K562 (cell line): ENCODE data around the gene PSMA7. TPM values are rescaled to one million over a fixed set of nuclear protein-coding genes. Genes with fewer than 3 reads are reported as not detected.

Experiments
- ATAC-seq: fragments of 200-7000 bp; cut with Tn5 transposase; 3 replicates; pipeline ENCODE4 v1.9.1; 2020; ENCODE audit warnings: moderate library complexity
- BruUV-seq: library from RNA; stranded (reverse); fragments of 400-500 nt; replicated peaks from 2 replicates; lab custom pipeline; 2021; lab: Mats Ljungman, UMichigan
- CTCF ChIA-PET: fragments of 300-600 bp; formaldehyde crosslinking; extraction: SDS; loops from one replicate; lab custom pipeline; 2021; ENCODE audit warnings: low intra/inter-chr PET ratio; lab: Yijun Ruan, JAX
- POLR2A ChIA-PET: fragments of 300-600, 350-650 bp; sonication (Branson Sonifier 250); formaldehyde crosslinking; extraction: SDS; loops from one replicate; lab custom pipeline; 2021; ENCODE audit warnings: antibody characterized with exemption, inconsistent platforms; lab: Yijun Ruan, JAX
- DNase-seq, 4 experiments: peaks; one replicate each; pipeline versions ENCODE4 v3.0.0 to v3.0.0-alpha.2; 2011 to 2018; ENCODE audit warnings: low spot score in 3 of 4, mixed read lengths in 3 of 4; ENCODE audit errors: extremely low read depth in 1 of 4
- FAIRE-seq: peaks from 2 replicates; lab custom pipeline; 2011; peaks lifted over from hg19 to GRCh38; lab: Jason Lieb, UNC
- H2AFZ ChIP-seq: 2 replicates; pipeline ENCODE4 v1.6.0; 2011; ENCODE audit warnings: low read depth, low read length, control low read depth, inconsistent platforms
- H3K27ac ChIP-seq: fragments of 200-600 bp; 3 replicates; pipeline ENCODE4 v1.8.0; 2011; ENCODE audit warnings: low read depth, mild to moderate bottlenecking, control low read depth, inconsistent platforms, low read length, moderate library complexity, mixed read lengths; ENCODE audit errors: extremely low read depth
- H3K27me3 ChIP-seq, 2 experiments: fragments of 300-600 bp in 1 of 2; 2 replicates in 1 of 2; 3 replicates in 1 of 2; pipeline versions ENCODE4 v1.6.0 to v1.8.0; 2011; ENCODE audit warnings: inconsistent platforms in 2 of 2, low read length in 2 of 2, mild to moderate bottlenecking in 1 of 2, mixed read lengths in 1 of 2, moderate library complexity in 1 of 2; ENCODE audit not compliant: control insufficient read depth in 2 of 2, insufficient read depth in 2 of 2
- H3K36me3 ChIP-seq: fragments of 300-600 bp; 3 replicates; pipeline ENCODE4 v1.8.0; 2011; ENCODE audit warnings: mild to moderate bottlenecking, low read length, inconsistent platforms; ENCODE audit not compliant: control insufficient read depth, insufficient read depth
- H3K4me1 ChIP-seq, 2 experiments: fragments of 200-600 bp in 1 of 2; replicated peaks in 1 of 2; 2 replicates in 1 of 2; 3 replicates in 1 of 2; pipeline versions ENCODE4 v1.5.1 to v1.8.0; 2011; ENCODE audit warnings: inconsistent platforms in 2 of 2, low read length in 2 of 2, mild to moderate bottlenecking in 1 of 2, mixed read lengths in 1 of 2, moderate library complexity in 1 of 2; ENCODE audit not compliant: control insufficient read depth in 2 of 2, insufficient read depth in 2 of 2
- H3K4me2 ChIP-seq: 2 replicates; pipeline ENCODE4 v1.6.1; 2011; ENCODE audit warnings: low read length, control low read depth, inconsistent platforms, mixed read lengths; ENCODE audit not compliant: insufficient read depth
- H3K4me3 ChIP-seq: fragments of 200-600 bp; sonication (generic), shearing (Covaris generic); 2 replicates; pipeline ENCODE4 v1.5.1; 2016; ENCODE audit warnings: control low read depth, inconsistent platforms
- H3K79me2 ChIP-seq: fragments of 200-600 bp; 3 replicates; pipeline ENCODE4 v1.8.0; 2011; ENCODE audit warnings: low read length, inconsistent platforms; ENCODE audit not compliant: control insufficient read depth, insufficient read depth
- H3K9ac ChIP-seq, 2 experiments: 2 replicates each; pipeline versions ENCODE4 v1.6.0 to v1.6.1; 2011; ENCODE audit warnings: low read depth in 2 of 2, low read length in 2 of 2, control low read depth in 1 of 2, inconsistent platforms in 1 of 2, mild to moderate bottlenecking in 1 of 2, mixed read lengths in 1 of 2; ENCODE audit not compliant: insufficient read depth in 1 of 2
- H3K9me1 ChIP-seq: one replicate; pipeline ENCODE4 v1.6.0; 2011; ENCODE audit warnings: inconsistent platforms, mild to moderate bottlenecking, low read length, moderate library complexity; ENCODE audit not compliant: control insufficient read depth, insufficient read depth
- H3K9me3 ChIP-seq: replicated peaks from 2 replicates; pipeline ENCODE4 v1.5.1; 2011; ENCODE audit warnings: low read depth, low read length, inconsistent platforms; ENCODE audit not compliant: control insufficient read depth, insufficient read depth
- H4K20me1 ChIP-seq: replicated peaks from 2 replicates; pipeline ENCODE4 v1.6.1; 2011; ENCODE audit warnings: low read length, inconsistent platforms, mixed read lengths; ENCODE audit not compliant: control insufficient read depth, insufficient read depth
- DMBX1 ChIP-seq: fragments of 250-450 bp; sonication (Bioruptor Pico); IDR thresholded peaks from 2 replicates; pipeline ENCODE4 v1.8.0; 2022; ENCODE audit warnings: inconsistent platforms, mild to moderate bottlenecking, moderate library complexity, borderline replicate concordance
- WGBS: fragments of 100-300 bp; shearing (Covaris generic); methylation state at CpG from one replicate; pipeline ENCODE4 v1.1.6; 2016; ENCODE audit warnings: low coverage, mixed read lengths; ENCODE audit not compliant: insufficient coverage; ENCODE audit errors: missing lambda C conversion rate; 5-methylcytosine and 5-hydroxymethylcytosine counted together
- in situ Hi-C: fragments of 300-500 bp; cut with MboI; formaldehyde crosslinking; loops from 4 replicates; pipeline ENCODE4 v1.15.0; 2018; ENCODE audit warnings: inconsistent platforms, mixed read lengths
- intact Hi-C: fragments of 100-400 bp; cut with micrococcal nuclease; formaldehyde crosslinking; loops from 2 replicates; pipeline ENCODE4 v1.14.2; 2022
- polyA plus RNA-seq, 8 experiments: library from polyadenylated mRNA; depleted of rRNA in 4 of 8; stranded (reverse) in 5 of 8; unstranded in 3 of 8; fragments of >200 nt; fragmentation: Nextera tagmentation in 2 of 8; fragmentation: Illumina TruSeq in 1 of 8; extraction: Ambion mirVana in 2 of 8; extraction: Trizol in 1 of 8; gene quantifications; 2 replicates each; pipeline versions ENCODE4 v1.2.1 to v1.2.3, GENCODE V29; 2011 to 2014; ENCODE audit warnings: inconsistent platforms in 1 of 8, missing spikeins in 1 of 8
- total RNA-seq, 7 experiments: library from RNA; depleted of rRNA in 6 of 7; stranded (reverse); fragments of >200 nt in 6 of 7; fragmentation: Illumina TruSeq in 2 of 7; extraction: Trizol in 2 of 7; gene quantifications; 2 replicates each; pipeline versions ENCODE4 v1.2.1 to v1.2.3, GENCODE V29; 2011 to 2021; ENCODE audit warnings: low replicate concordance in 1 of 7
- TF ChIP-seq, protein P1 (sequence below): fragments of 250-450 bp; sonication (Bioruptor Pico); IDR thresholded peaks from 2 replicates; pipeline ENCODE4 v1.8.0; 2021; ENCODE audit warnings: moderate library complexity, mild to moderate bottlenecking, inconsistent platforms
- TF ChIP-seq, protein P2 (sequence below), 3 experiments: IDR thresholded peaks in 2 of 3; conservative IDR thresholded peaks in 1 of 3; 2 replicates each; pipeline ENCODE4 v1.5.1; 2011 to 2012; ENCODE audit warnings: low read length in 3 of 3, mild to moderate bottlenecking in 3 of 3, control low read depth in 2 of 3, improper control_type of control experiment in 1 of 3, inconsistent platforms in 1 of 3, low read depth in 1 of 3, mixed read lengths in 1 of 3, moderate library complexity in 1 of 3; ENCODE audit not compliant: insufficient read depth in 2 of 3
- TF ChIP-seq, protein P3 (sequence below): IDR thresholded peaks from 3 replicates; pipeline ENCODE4 v1.6.1; 2011; ENCODE audit warnings: borderline replicate concordance, mild to moderate bottlenecking, moderate library complexity; ENCODE audit not compliant: insufficient read length; ENCODE audit errors: extremely low read depth
- TF ChIP-seq, protein P4 (sequence below): fragments of 250-450 bp; sonication (Bioruptor Pico); IDR thresholded peaks from 2 replicates; pipeline ENCODE4 v1.8.0; 2021; ENCODE audit warnings: moderate library complexity, mild to moderate bottlenecking, inconsistent platforms
- TF ChIP-seq, protein P5 (sequence below), 2 experiments: fragments of 450-650 bp; conservative IDR thresholded peaks; 2 replicates each; pipeline ENCODE4 v1.6.1; 2017; ENCODE audit warnings: mild to moderate bottlenecking in 2 of 2, moderate library complexity in 2 of 2
- TF ChIP-seq, protein P6 (sequence below): fragments of 200-400 bp; formaldehyde crosslinking; IDR thresholded peaks from 2 replicates; pipeline ENCODE4 v1.6.1; 2017; ENCODE audit warnings: mild to moderate bottlenecking, low read depth, low read length, moderate library complexity

PSMA7 gene
- total and polyA plus RNA-seq, 9 of the 15 experiments (the other 6 are each of a cell fraction or from before 2014, with no cell fraction given) = 257 to 510 (median 393) TPM

DNA sequence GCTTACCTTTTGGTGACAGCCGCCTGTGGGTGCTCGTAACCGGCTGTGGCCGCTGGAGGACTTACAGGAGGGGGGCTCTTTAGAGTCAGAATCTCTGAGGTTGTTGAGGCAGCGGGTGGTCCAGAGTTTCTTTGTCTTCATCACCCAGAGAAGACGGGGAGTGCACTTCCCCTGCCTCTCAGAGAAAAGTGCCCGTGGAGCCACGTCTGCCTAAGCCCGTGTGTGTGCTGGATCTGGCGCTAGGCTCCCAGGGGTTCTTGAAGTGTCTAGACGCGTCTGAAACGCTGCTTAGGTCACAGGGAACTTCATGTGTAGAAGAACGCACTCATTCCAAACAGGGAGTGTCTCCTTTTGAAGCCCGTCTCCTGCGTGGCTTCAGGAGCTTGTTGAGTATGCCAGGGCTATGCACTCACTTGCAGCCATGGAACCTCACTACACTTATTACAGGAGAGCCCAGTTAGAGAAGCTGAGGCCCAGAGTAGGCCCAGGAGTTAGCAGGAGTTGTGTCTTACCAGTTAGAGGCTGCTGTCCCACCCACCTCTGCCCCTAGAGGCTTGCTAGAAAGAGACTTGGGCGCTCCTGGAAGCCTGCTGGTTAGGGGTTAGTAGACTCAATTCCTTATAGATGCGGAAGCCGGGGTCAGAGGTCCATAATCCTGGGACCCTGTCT, 19.6 kb downstream of the PSMA7 start:
- in situ Hi-C loops (no loop called here), intact Hi-C loops (loop anchor here (5.0 kb wide), 2 partner anchors 56 to 96 kb away; partner anchors contain the start of gene TAF4)
- no peak for DNase-seq
- peak; percentile 6 for FAIRE-seq
- no peaks in the 10 kb centered on the region for H3K9me3 ChIP-seq
- H3K9me1 ChIP-seq = no peaks in the 10 kb centered on the region
- peak overlapping the region; percentile 85 for H3K4me2 ChIP-seq
- peaks cover 34% of the 10 kb centered on the region for H3K79me2 ChIP-seq
- peaks cover 54% of the 10 kb centered on the region for H3K36me3 ChIP-seq
- peaks cover 22% of the 10 kb centered on the region for H4K20me1 ChIP-seq
- WGBS = 48% methylated on average over 19 of the region's 19 CpGs
- BruUV-seq = TSS peak; percentile 33
- no peak for ATAC-seq
- H3K4me3 ChIP-seq = peak overlapping the region; percentile 87
- H3K27me3 ChIP-seq = peaks cover 0 to 6% of the 10 kb centered on the region in 2 experiments; a peak in 2 of 5 replicates
- no peak overlapping the region for H2AFZ ChIP-seq
- CTCF ChIA-PET = no interaction called here
- peaks cover 13 to 30% of the 10 kb centered on the region in 2 experiments; a peak in 4 of 5 replicates for H3K4me1 ChIP-seq
- H3K27ac ChIP-seq = no peak overlapping the region; the same call in 2 of the 3 replicates
- H3K9ac ChIP-seq = peak overlapping the region; percentile 76 to 97; a peak in 3 of 4 replicates
- POLR2A ChIA-PET = interaction anchor here (0.7 to 9.5 kb wide), 2 partner anchors 12 to 18 kb away, joined by 4 to 78 read pairs; no protein-coding TSS in a partner anchor
- TF ChIP-seq, protein P1, sequence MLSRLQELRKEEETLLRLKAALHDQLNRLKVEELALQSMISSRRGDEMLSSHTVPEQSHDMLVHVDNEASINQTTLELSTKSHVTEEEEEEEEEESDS (CRISPR knock-in tag) = no peak
- TF ChIP-seq, protein P2, sequence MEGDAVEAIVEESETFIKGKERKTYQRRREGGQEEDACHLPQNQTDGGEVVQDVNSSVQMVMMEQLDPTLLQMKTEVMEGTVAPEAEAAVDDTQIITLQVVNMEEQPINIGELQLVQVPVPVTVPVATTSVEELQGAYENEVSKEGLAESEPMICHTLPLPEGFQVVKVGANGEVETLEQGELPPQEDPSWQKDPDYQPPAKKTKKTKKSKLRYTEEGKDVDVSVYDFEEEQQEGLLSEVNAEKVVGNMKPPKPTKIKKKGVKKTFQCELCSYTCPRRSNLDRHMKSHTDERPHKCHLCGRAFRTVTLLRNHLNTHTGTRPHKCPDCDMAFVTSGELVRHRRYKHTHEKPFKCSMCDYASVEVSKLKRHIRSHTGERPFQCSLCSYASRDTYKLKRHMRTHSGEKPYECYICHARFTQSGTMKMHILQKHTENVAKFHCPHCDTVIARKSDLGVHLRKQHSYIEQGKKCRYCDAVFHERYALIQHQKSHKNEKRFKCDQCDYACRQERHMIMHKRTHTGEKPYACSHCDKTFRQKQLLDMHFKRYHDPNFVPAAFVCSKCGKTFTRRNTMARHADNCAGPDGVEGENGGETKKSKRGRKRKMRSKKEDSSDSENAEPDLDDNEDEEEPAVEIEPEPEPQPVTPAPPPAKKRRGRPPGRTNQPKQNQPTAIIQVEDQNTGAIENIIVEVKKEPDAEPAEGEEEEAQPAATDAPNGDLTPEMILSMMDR (IDR thresholded peaks at IDR 0.05 in 2 of 3, conservative IDR thresholded peaks at IDR 0.05 in 1 of 3; ENCODE audit: insufficient read depth in 2 of 3, low read depth in 1 of 3, low read length in 3 of 3) = peak in 2 of 3 experiments; percentile 1 to 24; a peak in 1 of 6 replicates
- no peak for TF ChIP-seq DMBX1
- TF ChIP-seq, protein P3, sequence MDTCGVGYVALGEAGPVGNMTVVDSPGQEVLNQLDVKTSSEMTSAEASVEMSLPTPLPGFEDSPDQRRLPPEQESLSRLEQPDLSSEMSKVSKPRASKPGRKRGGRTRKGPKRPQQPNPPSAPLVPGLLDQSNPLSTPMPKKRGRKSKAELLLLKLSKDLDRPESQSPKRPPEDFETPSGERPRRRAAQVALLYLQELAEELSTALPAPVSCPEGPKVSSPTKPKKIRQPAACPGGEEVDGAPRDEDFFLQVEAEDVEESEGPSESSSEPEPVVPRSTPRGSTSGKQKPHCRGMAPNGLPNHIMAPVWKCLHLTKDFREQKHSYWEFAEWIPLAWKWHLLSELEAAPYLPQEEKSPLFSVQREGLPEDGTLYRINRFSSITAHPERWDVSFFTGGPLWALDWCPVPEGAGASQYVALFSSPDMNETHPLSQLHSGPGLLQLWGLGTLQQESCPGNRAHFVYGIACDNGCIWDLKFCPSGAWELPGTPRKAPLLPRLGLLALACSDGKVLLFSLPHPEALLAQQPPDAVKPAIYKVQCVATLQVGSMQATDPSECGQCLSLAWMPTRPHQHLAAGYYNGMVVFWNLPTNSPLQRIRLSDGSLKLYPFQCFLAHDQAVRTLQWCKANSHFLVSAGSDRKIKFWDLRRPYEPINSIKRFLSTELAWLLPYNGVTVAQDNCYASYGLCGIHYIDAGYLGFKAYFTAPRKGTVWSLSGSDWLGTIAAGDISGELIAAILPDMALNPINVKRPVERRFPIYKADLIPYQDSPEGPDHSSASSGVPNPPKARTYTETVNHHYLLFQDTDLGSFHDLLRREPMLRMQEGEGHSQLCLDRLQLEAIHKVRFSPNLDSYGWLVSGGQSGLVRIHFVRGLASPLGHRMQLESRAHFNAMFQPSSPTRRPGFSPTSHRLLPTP = no peak
- TF ChIP-seq, protein P4, sequence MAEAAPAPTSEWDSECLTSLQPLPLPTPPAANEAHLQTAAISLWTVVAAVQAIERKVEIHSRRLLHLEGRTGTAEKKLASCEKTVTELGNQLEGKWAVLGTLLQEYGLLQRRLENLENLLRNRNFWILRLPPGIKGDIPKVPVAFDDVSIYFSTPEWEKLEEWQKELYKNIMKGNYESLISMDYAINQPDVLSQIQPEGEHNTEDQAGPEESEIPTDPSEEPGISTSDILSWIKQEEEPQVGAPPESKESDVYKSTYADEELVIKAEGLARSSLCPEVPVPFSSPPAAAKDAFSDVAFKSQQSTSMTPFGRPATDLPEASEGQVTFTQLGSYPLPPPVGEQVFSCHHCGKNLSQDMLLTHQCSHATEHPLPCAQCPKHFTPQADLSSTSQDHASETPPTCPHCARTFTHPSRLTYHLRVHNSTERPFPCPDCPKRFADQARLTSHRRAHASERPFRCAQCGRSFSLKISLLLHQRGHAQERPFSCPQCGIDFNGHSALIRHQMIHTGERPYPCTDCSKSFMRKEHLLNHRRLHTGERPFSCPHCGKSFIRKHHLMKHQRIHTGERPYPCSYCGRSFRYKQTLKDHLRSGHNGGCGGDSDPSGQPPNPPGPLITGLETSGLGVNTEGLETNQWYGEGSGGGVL = no peak
- TF ChIP-seq, protein P5, sequence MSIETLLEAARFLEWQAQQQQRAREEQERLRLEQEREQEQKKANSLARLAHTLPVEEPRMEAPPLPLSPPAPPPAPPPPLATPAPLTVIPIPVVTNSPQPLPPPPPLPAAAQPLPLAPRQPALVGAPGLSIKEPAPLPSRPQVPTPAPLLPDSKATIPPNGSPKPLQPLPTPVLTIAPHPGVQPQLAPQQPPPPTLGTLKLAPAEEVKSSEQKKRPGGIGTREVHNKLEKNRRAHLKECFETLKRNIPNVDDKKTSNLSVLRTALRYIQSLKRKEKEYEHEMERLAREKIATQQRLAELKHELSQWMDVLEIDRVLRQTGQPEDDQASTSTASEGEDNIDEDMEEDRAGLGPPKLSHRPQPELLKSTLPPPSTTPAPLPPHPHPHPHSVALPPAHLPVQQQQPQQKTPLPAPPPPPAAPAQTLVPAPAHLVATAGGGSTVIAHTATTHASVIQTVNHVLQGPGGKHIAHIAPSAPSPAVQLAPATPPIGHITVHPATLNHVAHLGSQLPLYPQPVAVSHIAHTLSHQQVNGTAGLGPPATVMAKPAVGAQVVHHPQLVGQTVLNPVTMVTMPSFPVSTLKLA (conservative IDR thresholded peaks at IDR 0.05) = no peak
- TF ChIP-seq, protein P6, sequence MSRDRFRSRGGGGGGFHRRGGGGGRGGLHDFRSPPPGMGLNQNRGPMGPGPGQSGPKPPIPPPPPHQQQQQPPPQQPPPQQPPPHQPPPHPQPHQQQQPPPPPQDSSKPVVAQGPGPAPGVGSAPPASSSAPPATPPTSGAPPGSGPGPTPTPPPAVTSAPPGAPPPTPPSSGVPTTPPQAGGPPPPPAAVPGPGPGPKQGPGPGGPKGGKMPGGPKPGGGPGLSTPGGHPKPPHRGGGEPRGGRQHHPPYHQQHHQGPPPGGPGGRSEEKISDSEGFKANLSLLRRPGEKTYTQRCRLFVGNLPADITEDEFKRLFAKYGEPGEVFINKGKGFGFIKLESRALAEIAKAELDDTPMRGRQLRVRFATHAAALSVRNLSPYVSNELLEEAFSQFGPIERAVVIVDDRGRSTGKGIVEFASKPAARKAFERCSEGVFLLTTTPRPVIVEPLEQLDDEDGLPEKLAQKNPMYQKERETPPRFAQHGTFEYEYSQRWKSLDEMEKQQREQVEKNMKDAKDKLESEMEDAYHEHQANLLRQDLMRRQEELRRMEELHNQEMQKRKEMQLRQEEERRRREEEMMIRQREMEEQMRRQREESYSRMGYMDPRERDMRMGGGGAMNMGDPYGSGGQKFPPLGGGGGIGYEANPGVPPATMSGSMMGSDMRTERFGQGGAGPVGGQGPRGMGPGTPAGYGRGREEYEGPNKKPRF = no peak
